ENCODE data around the gene CDC42EP3. TPM values are rescaled to one million over a fixed set of nuclear protein-coding genes. Genes with fewer than 3 reads are reported as not detected.

Gene CDC42EP3
- total RNA-seq, 6 experiments from 2014 or later: 159 to 248 (median 201) TPM

- Mint-ChIP-seq H3K36me3 (ENCODE audit: low read depth) (peaks cover 11% of the 10 kb centered on the region), H3K9me3 (no peaks in the 10 kb centered on the region), H3K27me3 (ENCODE audit: insufficient read depth) (no peaks in the 10 kb centered on the region; the same call in none of the 2 replicates), H3K4me3 (no peak overlapping the region), H3K4me1 (ENCODE audit: low read depth) (peaks cover 43% of the 10 kb centered on the region), H3K27ac (no peak overlapping the region)
- no peak for DNase-seq
- no peak for TF ChIP-seq CTCF (IDR thresholded peaks at IDR 0.05)
Observed at GRCh38 chr2:37674946-37675345, 3.5 kb upstream of the CDC42EP3 start.

GRCh38 chr2:37672870-37673184 lies 1.4 kb upstream of the CDC42EP3 start:
- H3K27me3 Mint-ChIP-seq (ENCODE audit: insufficient read depth): no peaks in the 10 kb centered on the region; the same call in none of the 2 replicates

GRCh38 chr2:37672104-37672869 lies 845 bp upstream of the CDC42EP3 start:
- DNase-seq: peak; percentile 82
- peak overlapping the region; percentile 44 for H3K27ac Mint-ChIP-seq
- H3K36me3 Mint-ChIP-seq (ENCODE audit: low read depth): peaks cover 36% of the 10 kb centered on the region

More at GRCh38 chr2:37672870-37673184, 1.4 kb upstream of the CDC42EP3 start:
- Mint-ChIP-seq H3K4me3 (peak overlapping the region; percentile 99), H3K4me1 (ENCODE audit: low read depth) (peaks cover 53% of the 10 kb centered on the region), H3K36me3 (ENCODE audit: low read depth) (peaks cover 33% of the 10 kb centered on the region), H3K9me3 (no peaks in the 10 kb centered on the region), H3K27ac (peak overlapping the region; percentile 44)
- TF ChIP-seq CTCF (IDR thresholded peaks at IDR 0.05): no peak
- DNase-seq: no peak

DNA sequence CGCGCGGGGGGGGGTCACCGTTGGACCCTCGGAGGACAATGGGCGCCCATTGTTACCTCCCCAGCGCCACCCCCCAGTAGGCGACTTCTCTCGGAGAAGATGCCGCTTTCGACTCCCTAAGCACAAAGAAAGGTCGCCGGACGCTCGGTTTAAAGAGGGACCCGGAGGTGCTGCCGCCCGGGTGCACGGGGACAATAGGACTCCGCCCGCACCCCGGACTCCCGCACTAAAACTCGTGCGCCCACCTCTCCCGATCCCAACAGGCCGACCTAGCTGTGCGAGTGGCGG lies 318 bp upstream of the CDC42EP3 start:
- H3K27ac Mint-ChIP-seq: peak overlapping the region; percentile 21; the same call in 1 of the 2 replicates
- peaks cover 59% of the 10 kb centered on the region for H3K4me1 Mint-ChIP-seq (ENCODE audit: low read depth)
- peaks cover 41% of the 10 kb centered on the region for H3K36me3 Mint-ChIP-seq (ENCODE audit: low read depth)
- no peak for DNase-seq
- H3K9me3 Mint-ChIP-seq: no peaks in the 10 kb centered on the region
- no peak for TF ChIP-seq CTCF (IDR thresholded peaks at IDR 0.05)
- peak overlapping the region; percentile 99 for H3K4me3 Mint-ChIP-seq
- no peaks in the 10 kb centered on the region; the same call in 1 of the 2 replicates for H3K27me3 Mint-ChIP-seq (ENCODE audit: insufficient read depth)

More at GRCh38 chr2:37672104-37672869, 845 bp upstream of the CDC42EP3 start:
- H3K9me3 Mint-ChIP-seq: no peaks in the 10 kb centered on the region
- no peaks in the 10 kb centered on the region; the same call in 1 of the 2 replicates for H3K27me3 Mint-ChIP-seq (ENCODE audit: insufficient read depth)
- peak; percentile 18; the same call in 1 of the 2 replicates for TF ChIP-seq CTCF (IDR thresholded peaks at IDR 0.05)
- H3K4me3 Mint-ChIP-seq: peak overlapping the region; percentile 99
- peaks cover 58% of the 10 kb centered on the region for H3K4me1 Mint-ChIP-seq (ENCODE audit: low read depth)

DNA sequence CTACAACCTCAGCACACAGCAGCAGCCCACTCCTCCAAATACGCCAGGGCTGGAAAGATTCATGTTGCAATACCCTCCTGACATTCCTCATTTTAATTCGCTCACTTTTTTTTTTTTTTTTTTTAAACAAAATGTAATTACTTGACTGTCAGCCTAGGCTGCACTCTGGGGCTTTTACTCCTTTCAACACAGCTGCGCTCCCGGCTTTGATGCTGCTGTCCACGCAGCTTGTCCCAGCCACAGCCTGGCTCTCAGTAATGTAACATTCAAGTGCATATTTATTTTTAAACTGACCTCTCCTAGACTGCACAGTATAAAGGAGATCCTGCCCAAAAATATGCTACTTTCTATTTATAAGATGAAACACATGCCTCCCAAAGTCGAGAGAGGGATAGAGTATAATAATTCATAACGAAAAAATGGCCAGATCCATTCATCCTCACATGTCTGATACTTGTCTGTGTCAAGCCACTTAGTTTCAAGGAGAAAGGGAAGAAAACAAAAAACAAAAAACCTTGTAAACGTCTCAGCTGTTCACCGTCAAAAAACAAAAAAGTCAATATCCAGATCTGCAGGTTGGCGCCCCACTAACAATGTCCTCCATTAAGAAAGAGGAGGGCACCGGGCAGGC lies 949 bp downstream of the CDC42EP3 start:
- peak overlapping the region; percentile 81 for H3K27ac Mint-ChIP-seq
- no peak for TF ChIP-seq CTCF (IDR thresholded peaks at IDR 0.05)
- H3K9me3 Mint-ChIP-seq: no peaks in the 10 kb centered on the region
- peaks cover 59% of the 10 kb centered on the region for H3K4me1 Mint-ChIP-seq (ENCODE audit: low read depth)
- no peaks in the 10 kb centered on the region; the same call in 1 of the 2 replicates for H3K27me3 Mint-ChIP-seq (ENCODE audit: insufficient read depth)
- H3K36me3 Mint-ChIP-seq (ENCODE audit: low read depth): peaks cover 53% of the 10 kb centered on the region
- H3K4me3 Mint-ChIP-seq: peak overlapping the region; percentile 99
- no peak for DNase-seq

Data from HFFc6 (cell line).